Uterus (tissue), 2 donors: ENCODE results near the gene PARD6B.

Experiments used
- POLR2A ChIP-seq, 2 donors: fragments of 450-650 bp; IDR thresholded peaks; one replicate each; pipeline ENCODE4 v1.6.1; 2016; ENCODE audit warnings: antibody characterized with exemption in 2 of 2, mild to moderate bottlenecking in 1 of 2, moderate library complexity in 1 of 2
- TF ChIP-seq, protein P1 (sequence below), 4 experiments: fragments of 200-600 bp in 2 of 4; fragments of 450-650 bp in 2 of 4; sonication (generic) in 2 of 4; IDR thresholded peaks; one replicate each; pipeline ENCODE4 v1.5.1; 2016 to 2019; ENCODE audit warnings: antibody characterized with exemption in 4 of 4, mild to moderate bottlenecking in 2 of 4, moderate library complexity in 1 of 4

DNA sequence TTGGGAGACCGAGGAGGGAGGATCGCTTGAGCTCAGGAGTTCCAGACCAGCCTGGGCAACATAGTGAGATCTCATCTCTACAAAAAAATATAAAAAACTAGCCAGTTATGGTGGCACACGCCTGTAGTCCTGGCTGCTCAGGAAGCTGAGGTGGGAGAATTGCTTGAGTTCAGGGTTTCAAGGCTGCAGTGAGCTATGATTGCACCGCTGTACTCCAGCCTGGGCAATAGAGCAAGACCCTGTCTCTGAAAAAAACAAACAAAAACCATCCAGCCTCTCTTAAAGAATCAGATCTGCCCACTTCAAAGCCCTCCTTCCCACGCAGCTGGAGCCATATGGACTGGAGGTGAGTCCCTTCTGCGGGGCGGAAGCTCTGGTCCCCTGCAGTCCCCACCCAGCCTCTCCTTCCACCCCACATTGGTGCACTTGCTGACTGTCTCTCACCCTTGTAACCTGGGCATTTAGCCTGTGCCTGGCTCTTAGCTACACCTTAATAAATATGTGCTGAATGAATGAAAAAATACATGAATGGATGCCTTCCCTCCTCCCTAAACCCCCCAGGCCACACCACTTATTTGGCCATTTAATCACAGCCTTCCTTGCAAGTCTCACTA lies 7.2 kb upstream of the PARD6B start:
- no peak for TF ChIP-seq POLR2A (IDR thresholded peaks at IDR 0.05)
- TF ChIP-seq, protein P1, sequence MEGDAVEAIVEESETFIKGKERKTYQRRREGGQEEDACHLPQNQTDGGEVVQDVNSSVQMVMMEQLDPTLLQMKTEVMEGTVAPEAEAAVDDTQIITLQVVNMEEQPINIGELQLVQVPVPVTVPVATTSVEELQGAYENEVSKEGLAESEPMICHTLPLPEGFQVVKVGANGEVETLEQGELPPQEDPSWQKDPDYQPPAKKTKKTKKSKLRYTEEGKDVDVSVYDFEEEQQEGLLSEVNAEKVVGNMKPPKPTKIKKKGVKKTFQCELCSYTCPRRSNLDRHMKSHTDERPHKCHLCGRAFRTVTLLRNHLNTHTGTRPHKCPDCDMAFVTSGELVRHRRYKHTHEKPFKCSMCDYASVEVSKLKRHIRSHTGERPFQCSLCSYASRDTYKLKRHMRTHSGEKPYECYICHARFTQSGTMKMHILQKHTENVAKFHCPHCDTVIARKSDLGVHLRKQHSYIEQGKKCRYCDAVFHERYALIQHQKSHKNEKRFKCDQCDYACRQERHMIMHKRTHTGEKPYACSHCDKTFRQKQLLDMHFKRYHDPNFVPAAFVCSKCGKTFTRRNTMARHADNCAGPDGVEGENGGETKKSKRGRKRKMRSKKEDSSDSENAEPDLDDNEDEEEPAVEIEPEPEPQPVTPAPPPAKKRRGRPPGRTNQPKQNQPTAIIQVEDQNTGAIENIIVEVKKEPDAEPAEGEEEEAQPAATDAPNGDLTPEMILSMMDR (IDR thresholded peaks at IDR 0.05): no peak
